AG08395 (cell line): ENCODE results near the gene CCDC112.
"Not testable (repeated sequence)": the region's sequence is repeated elsewhere in the genome, so short reads cannot be mapped to it uniquely, and the experiment has no call there.

Experiments
- DNase-seq: peaks from one replicate; pipeline ENCODE4 v3.0.0; 2012; ENCODE audit warnings: mixed read lengths, low spot score

CCDC112 gene, protein sequence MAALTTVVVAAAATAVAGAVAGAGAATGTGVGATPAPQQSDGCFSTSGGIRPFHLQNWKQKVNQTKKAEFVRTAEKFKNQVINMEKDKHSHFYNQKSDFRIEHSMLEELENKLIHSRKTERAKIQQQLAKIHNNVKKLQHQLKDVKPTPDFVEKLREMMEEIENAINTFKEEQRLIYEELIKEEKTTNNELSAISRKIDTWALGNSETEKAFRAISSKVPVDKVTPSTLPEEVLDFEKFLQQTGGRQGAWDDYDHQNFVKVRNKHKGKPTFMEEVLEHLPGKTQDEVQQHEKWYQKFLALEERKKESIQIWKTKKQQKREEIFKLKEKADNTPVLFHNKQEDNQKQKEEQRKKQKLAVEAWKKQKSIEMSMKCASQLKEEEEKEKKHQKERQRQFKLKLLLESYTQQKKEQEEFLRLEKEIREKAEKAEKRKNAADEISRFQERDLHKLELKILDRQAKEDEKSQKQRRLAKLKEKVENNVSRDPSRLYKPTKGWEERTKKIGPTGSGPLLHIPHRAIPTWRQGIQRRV

GRCh38 chr5:115296124-115297022, at the start of gene CCDC112:
CCDC112 (minus strand) TSS chr5:115296654; CDS start chr5:115296543, 111 bp downstream.
- DNase-seq, result peak; percentile 95

DNA sequence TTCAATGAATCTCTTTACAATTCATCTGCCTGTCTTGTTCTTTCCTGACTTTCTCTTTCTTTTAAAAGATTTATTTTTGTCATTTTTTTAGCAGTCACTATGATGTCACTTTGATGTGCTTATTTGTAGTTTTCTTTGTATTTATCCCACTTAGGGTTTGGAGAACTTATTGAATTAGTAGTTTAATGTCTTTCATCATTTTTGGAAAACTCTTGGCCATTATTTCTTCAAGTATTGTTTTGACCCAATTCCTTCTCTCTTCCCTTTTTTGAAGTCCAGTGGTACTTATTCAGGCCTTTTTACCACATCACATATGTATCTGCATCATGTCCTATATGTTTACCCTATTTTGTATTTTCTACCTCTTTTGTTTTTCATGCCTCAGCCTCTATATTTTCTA, 48.9 kb upstream of the CCDC112 start:
- DNase-seq, result no peak

- peak; percentile 20 for DNase-seq
Observed at GRCh38 chr5:115343855-115344254, 47.4 kb upstream of the CCDC112 start.

- no peak for DNase-seq
Observed at GRCh38 chr5:115342590-115343377, 46.3 kb upstream of the CCDC112 start.

- DNase-seq, result no peak
Observed at GRCh38 chr5:115341745-115342144, 45.3 kb upstream of the CCDC112 start.

- no peak for DNase-seq
Observed at GRCh38 chr5:115338851-115339250, 42.4 kb upstream of the CCDC112 start.

GRCh38 chr5:115337882-115338281, 41.4 kb upstream of the CCDC112 start:
- DNase-seq, result no peak

DNA sequence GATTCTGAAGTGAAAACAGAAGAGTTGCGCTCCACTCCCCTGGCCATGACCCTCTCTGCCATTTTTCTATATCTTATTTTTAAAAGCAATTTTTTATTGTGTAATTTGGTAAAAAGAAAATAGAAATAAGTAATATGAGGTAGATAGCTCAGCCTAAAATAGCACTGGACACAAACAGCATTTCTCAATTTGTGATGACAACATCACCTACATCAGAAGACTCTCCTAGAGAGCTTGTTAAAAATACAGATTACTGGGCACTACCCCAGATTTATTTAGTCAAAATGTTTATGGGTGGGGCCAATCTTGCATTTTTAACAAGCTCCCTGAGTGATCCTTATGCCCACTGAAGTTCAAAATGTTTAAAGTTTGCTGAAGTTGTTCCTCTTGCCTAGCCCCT, 40.5 kb upstream of the CCDC112 start:
- DNase-seq, result no peak

DNA sequence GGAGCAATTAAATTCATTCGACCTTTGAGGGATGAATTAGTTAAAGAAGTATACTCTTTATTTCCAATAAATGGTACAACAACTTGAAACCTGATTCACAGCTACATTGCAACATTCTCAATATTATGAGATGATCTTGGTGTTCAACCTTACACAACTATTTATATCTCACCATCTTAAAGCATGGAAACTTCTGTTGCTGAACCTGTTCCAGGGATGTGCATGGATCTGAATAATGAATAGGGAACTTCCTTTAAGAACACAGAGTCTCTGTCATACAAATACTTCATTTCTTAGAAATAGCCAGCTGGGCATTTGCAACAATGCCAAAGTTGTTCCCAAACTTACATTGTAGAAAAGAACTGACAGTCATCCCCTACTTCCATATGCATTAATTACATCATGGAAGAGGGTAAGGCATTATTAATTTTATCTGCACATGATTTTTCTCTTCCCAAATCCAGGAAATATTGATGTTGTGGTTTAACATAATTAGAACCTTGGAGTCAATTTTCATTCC, 39.8 kb upstream of the CCDC112 start:
- no peak for DNase-seq

DNA sequence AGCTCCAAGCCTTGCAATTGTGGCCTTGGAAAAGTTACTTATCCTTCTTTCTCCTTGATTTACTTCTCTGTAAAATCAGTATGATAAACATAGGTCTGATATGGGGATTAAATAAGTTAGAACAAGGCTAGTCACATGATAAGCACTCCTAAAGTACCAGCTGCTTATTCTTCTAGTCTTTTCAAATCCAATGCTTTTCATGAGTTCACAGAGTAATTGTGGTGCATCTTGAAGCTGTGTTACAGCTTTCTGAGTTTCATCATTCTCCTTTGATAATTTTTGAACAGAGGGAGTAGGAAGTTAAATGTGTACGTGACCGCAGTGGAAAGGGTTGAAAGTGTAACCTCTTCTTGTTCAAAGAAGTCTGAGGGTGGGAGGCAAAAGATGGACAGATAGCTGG, 38.8 kb upstream of the CCDC112 start:
- no peak for DNase-seq

- no peak for DNase-seq
Observed at GRCh38 chr5:115333164-115333563, 36.7 kb upstream of the CCDC112 start.

GRCh38 chr5:115330830-115331229, 34.4 kb upstream of the CCDC112 start:
- DNase-seq, result no peak

- DNase-seq, result no peak
Observed at GRCh38 chr5:115329475-115329874, 33.0 kb upstream of the CCDC112 start.

GRCh38 chr5:115328617-115329274, 32.3 kb upstream of the CCDC112 start:
- not testable (repeated sequence) for DNase-seq

- no peak for DNase-seq
Observed at GRCh38 chr5:115325296-115325959, 29.0 kb upstream of the CCDC112 start.

DNA sequence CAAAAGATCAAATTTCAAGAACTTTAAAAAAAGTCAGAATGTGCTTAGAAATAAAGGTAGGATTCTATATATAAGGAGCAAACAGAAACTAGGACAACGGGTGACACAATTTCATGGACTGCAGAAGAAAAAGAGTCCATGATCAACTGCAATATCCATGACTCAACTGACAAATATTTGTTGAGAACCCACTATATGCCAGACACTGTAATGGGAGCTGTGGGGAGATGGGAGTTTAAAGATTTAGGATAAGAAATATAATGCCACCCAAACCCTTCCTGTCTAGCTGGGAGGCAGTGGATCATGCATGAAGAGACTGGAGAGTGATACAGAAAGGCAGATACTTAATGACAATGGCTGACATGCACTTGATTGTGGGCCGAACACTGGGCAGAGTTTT, 27.6 kb upstream of the CCDC112 start:
- no peak for DNase-seq

DNA sequence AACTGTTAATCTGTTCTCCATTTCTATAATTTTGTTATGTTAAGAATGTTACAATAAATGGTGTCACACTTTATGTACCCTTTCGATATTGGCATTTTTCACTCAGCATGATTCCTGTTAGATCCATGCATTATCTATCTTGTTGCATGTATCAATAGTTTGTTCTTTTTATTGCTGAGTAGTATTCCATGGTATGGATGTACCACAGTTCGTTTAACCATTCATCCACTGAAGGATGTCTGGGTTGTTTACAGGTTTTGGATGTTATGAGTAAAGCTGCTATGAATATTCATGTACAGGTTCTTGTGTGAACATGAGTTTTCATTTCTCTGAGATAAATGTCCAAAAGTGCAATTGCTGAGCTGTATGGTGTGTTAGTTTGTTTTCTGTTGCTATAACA, 26.3 kb upstream of the CCDC112 start:
- DNase-seq, result no peak

GRCh38 chr5:115321309-115321708, 24.9 kb upstream of the CCDC112 start:
- DNase-seq, result peak; percentile 8

- DNase-seq, result no peak
Observed at GRCh38 chr5:115320515-115320914, 24.1 kb upstream of the CCDC112 start.

- no peak for DNase-seq
Observed at GRCh38 chr5:115320006-115320405, 23.6 kb upstream of the CCDC112 start.

DNA sequence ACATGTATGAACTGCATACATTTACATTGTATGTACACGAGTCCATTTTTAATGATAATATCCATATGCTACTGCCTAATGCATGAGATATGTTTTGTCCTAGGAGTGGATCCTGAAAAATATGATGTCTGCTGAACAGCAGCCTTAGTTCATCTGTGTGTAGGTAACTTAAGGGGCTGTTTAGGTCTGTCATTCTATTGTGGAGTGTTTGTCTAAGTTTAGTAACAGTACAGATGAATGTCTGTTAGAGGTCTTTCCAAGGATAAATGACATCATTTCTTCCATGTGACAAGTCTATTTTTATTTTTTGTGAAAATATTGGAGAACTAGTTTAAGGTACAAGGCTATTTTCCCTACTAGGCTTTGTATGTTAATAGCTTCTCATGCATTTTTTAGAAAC, 22.6 kb upstream of the CCDC112 start:
- no peak for DNase-seq
